CD4-positive, alpha-beta memory T cell (primary cell): ENCODE results near the gene ERICH4. TPM values are rescaled to one million over a fixed set of nuclear protein-coding genes. Genes with fewer than 3 reads are reported as not detected.

Experiments used
- CTCF ChIA-PET: fragments of 350-600 bp; sonication (Branson Sonifier 250); formaldehyde crosslinking; loops from one replicate; lab custom pipeline; 2021; ENCODE audit warnings: inconsistent platforms; ENCODE audit not compliant: partially characterized antibody; lab: Charles Lee
- POLR2A ChIA-PET: fragments of 350-600 bp; sonication (Branson Sonifier 250); formaldehyde crosslinking; loops from one replicate; lab custom pipeline; 2021; ENCODE audit not compliant: partially characterized antibody; lab: Charles Lee
- DNase-seq, 5 donors: peaks; one replicate each; pipeline versions ENCODE4 v3.0.0 to v3.0.0-alpha.2; 2020 to 2022; ENCODE audit warnings: mixed read lengths in 1 of 5
- H3K27ac ChIP-seq: one replicate; pipeline ENCODE4 v1.7.0; 2013; ENCODE audit warnings: low read depth, low read length
- H3K27me3 ChIP-seq: 2 replicates; pipeline ENCODE4 v1.7.0; 2013; ENCODE audit warnings: mild to moderate bottlenecking, low read length, moderate library complexity; ENCODE audit not compliant: insufficient read depth
- H3K36me3 ChIP-seq: 2 replicates; pipeline ENCODE4 v1.7.0; 2013; ENCODE audit warnings: mild to moderate bottlenecking, low read length, moderate library complexity; ENCODE audit not compliant: insufficient read depth
- H3K4me1 ChIP-seq: 2 replicates; pipeline ENCODE4 v1.7.0; 2013; ENCODE audit warnings: mild to moderate bottlenecking, low read length, moderate library complexity; ENCODE audit not compliant: insufficient read depth
- H3K4me3 ChIP-seq, 2 donors: one replicate each; pipeline ENCODE4 v1.7.0; 2013; ENCODE audit warnings: low read length in 2 of 2, mild to moderate bottlenecking in 1 of 2
- H3K9me3 ChIP-seq, 2 donors: one replicate each; pipeline ENCODE4 v1.7.0; 2013; ENCODE audit warnings: low read length in 2 of 2, control low read depth in 1 of 2; ENCODE audit not compliant: control insufficient read depth in 1 of 2
- H3K27ac Mint-ChIP-seq, 7 donors: one replicate each; pipeline ENCODE4 v1.8.0; 2020 to 2021; ENCODE audit warnings: mixed read lengths in 7 of 7, mild to moderate bottlenecking in 6 of 7, inconsistent platforms in 3 of 7, moderate library complexity in 3 of 7
- H3K27me3 Mint-ChIP-seq, 2 donors: one replicate each; pipeline ENCODE4 v1.8.0; 2020 to 2021; ENCODE audit warnings: mixed read lengths in 2 of 2
- H3K36me3 Mint-ChIP-seq, 2 donors: one replicate each; pipeline ENCODE4 v1.8.0; 2020 to 2021; ENCODE audit warnings: mixed read lengths in 2 of 2, inconsistent platforms in 1 of 2, mild to moderate bottlenecking in 1 of 2
- H3K4me1 Mint-ChIP-seq, 4 donors: one replicate each; pipeline ENCODE4 v1.8.0; 2020 to 2021; ENCODE audit warnings: mixed read lengths in 4 of 4, mild to moderate bottlenecking in 1 of 4
- H3K4me3 Mint-ChIP-seq, 8 donors: one replicate each; pipeline ENCODE4 v1.8.0; 2020 to 2021; ENCODE audit warnings: mixed read lengths in 8 of 8, mild to moderate bottlenecking in 7 of 8, moderate library complexity in 6 of 8, inconsistent platforms in 3 of 8
- H3K9me3 Mint-ChIP-seq, 8 donors: one replicate each; pipeline ENCODE4 v1.8.0; 2020 to 2021; ENCODE audit warnings: mixed read lengths in 8 of 8, mild to moderate bottlenecking in 5 of 8, inconsistent platforms in 3 of 8, moderate library complexity in 1 of 8
- intact Hi-C: fragments of 100-400 bp; cut with micrococcal nuclease; formaldehyde crosslinking; loops from one replicate; pipeline ENCODE4 v1.15.1; 2023
- polyA plus RNA-seq, 2 donors: library from polyadenylated mRNA; unstranded; fragments of 300-500 nt; fragmentation: Illumina TruSeq; gene quantifications; one replicate each; pipeline ENCODE4 v1.2.3, GENCODE V29; 2021
- total RNA-seq, 2 experiments: library from RNA; stranded (reverse); gene quantifications; one replicate each; pipeline ENCODE4 v1.2.3, GENCODE V29; 2021

ERICH4 gene
- total and polyA plus RNA-seq, 4 experiments from 2014 or later, result not detected

- H3K4me1 Mint-ChIP-seq, result peaks cover 5 to 8% (median 6%) of the 10 kb centered on the region in 4 donors
- H3K27ac Mint-ChIP-seq, result no peak overlapping the region
Observed at GRCh38 chr19:41414461-41414860, 28.5 kb upstream of the ERICH4 start.

GRCh38 chr19:41415154-41415571, 27.8 kb upstream of the ERICH4 start:
- DNase-seq, result no peak
- H3K4me1 Mint-ChIP-seq, result peaks cover under 1 to 2% (median under 1%) of the 10 kb centered on the region in 4 donors
- Histone ChIP-seq H3K4me1 (peaks cover under 1% of the 10 kb centered on the region), H3K9me3 (no peaks in the 10 kb centered on the region), H3K36me3 (peaks cover 73% of the 10 kb centered on the region), H3K4me3 (no peak overlapping the region), H3K27me3 (no peaks in the 10 kb centered on the region), H3K27ac (no peak overlapping the region)
- H3K36me3 Mint-ChIP-seq, result peaks cover 34 to 56% of the 10 kb centered on the region in 2 donors
- H3K9me3 Mint-ChIP-seq, result no peaks in the 10 kb centered on the region
- H3K27ac Mint-ChIP-seq, result no peak overlapping the region
- POLR2A ChIA-PET, result no interaction called here
- no peaks in the 10 kb centered on the region for H3K27me3 Mint-ChIP-seq
- intact Hi-C loops, result no loop called here
- no peak overlapping the region for H3K4me3 Mint-ChIP-seq
- CTCF ChIA-PET, result no interaction called here

More at GRCh38 chr19:41414461-41414860, 28.5 kb upstream of the ERICH4 start:
- Histone ChIP-seq H3K4me1 (peaks cover 4% of the 10 kb centered on the region), H3K9me3 (no peaks in the 10 kb centered on the region), H3K27ac (no peak overlapping the region), H3K36me3 (peaks cover 69% of the 10 kb centered on the region), H3K4me3 (no peak overlapping the region), H3K27me3 (no peaks in the 10 kb centered on the region)
- intact Hi-C loops, result no loop called here
- Mint-ChIP-seq H3K36me3 (peaks cover 29 to 55% of the 10 kb centered on the region in 2 donors), H3K9me3 (no peaks in the 10 kb centered on the region), H3K4me3 (no peak overlapping the region), H3K27me3 (no peaks in the 10 kb centered on the region)
- ChIA-PET POLR2A (no interaction called here), CTCF (no interaction called here)
- DNase-seq, result no peak

DNA sequence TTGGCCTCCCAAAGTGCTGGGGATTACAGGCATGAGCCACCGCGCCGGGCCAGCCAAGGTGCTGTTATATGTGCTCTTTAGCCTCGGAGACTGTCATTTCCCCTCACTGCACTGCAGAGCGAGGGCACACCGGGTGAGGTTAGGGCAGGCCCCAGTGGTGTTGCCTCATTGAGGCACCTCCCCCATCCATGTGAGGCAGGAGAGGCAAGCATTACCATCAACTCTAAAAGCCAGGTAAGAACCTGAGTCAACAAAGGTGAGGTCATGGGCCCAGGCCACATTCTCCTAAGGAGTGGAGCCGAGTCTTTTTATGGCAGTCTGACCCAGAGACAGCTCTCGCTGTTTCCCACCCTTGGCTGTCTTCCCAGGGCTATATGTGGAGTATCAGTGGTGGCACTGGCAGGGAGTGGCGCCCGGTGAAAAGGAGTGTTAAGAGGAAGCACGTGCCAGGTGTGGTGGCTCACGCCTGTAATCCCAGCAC, 26.7 kb upstream of the ERICH4 start:
- Histone ChIP-seq H3K4me3 (no peak overlapping the region), H3K9me3 (no peaks in the 10 kb centered on the region), H3K4me1 (no peaks in the 10 kb centered on the region), H3K36me3 (peaks cover 76% of the 10 kb centered on the region), H3K27ac (no peak overlapping the region), H3K27me3 (no peaks in the 10 kb centered on the region)
- Mint-ChIP-seq H3K4me1 (peaks cover 0 to 2% (median under 1%) of the 10 kb centered on the region in 4 donors), H3K27ac (peak overlapping the region in 2 of 7 donors; percentile 22 to 63), H3K9me3 (no peaks in the 10 kb centered on the region), H3K36me3 (peaks cover 30 to 61% of the 10 kb centered on the region in 2 donors), H3K27me3 (no peaks in the 10 kb centered on the region), H3K4me3 (no peak overlapping the region)
- DNase-seq, result no peak
- CTCF ChIA-PET, result no interaction called here
- POLR2A ChIA-PET, result interaction anchor here (0.6 kb wide), 1 partner anchor 77 kb away, joined by 3 read pairs; no protein-coding TSS in a partner anchor
- intact Hi-C loops, result no loop called here

DNA sequence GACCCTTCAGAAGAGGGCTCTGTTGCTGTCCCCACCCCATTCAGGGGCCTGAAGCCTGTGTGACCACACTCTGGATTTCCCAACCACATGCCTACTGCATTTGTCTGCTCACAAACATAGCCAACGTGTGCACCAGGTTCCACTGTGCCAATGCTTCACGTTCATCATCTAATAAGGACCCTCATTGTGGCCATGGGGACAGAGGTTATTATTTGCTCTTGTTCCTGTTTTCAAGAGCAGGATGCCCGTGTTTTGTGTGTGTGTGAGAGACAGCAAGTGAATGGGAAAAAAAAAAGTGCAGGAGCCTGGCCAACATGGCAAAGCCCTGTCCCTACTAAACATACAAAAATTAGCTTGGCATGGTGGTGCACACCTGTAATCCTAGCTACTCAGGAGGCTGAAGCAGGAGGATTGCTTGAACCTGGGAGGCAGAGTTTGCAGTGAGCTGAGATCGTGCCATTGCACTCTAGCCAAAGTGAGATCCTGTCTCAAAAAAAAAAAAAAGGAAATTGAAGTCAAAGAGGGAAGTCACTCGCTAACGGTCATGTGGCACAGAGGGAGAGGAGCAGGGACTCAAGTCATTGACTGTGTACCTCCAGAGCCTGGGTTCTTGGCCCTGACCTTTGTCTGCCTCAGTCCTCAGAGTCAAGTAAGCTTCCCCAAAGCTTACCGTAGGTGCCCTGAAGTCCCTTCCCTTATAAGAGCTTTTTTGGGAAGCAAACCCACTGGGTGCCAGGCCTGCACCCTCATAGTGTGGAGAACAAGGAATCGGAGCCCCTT, 22.7 kb upstream of the ERICH4 start:
- Mint-ChIP-seq H3K27ac (peak overlapping the region in 1 of 7 donors; percentile 36), H3K36me3 (peaks cover 31 to 67% of the 10 kb centered on the region in 2 donors), H3K27me3 (no peaks in the 10 kb centered on the region), H3K9me3 (no peaks in the 10 kb centered on the region), H3K4me3 (no peak overlapping the region), H3K4me1 (peaks cover 1 to 11% (median 4%) of the 10 kb centered on the region in 4 donors)
- Histone ChIP-seq H3K4me1 (peaks cover 9% of the 10 kb centered on the region), H3K27ac (no peak overlapping the region), H3K36me3 (peaks cover 59% of the 10 kb centered on the region), H3K4me3 (no peak overlapping the region), H3K27me3 (no peaks in the 10 kb centered on the region), H3K9me3 (no peaks in the 10 kb centered on the region)
- CTCF ChIA-PET, result interaction anchor here (1.1 kb wide), 1 partner anchor 11 kb away, joined by 4 read pairs; no protein-coding TSS in a partner anchor
- intact Hi-C loops, result no loop called here
- POLR2A ChIA-PET, result interaction anchor here (0.6 to 1.3 kb wide), 3 partner anchors 11 to 63 kb away, joined by 4 read pairs; no protein-coding TSS in a partner anchor
- DNase-seq, result no peak

GRCh38 chr19:41421314-41421713, 21.6 kb upstream of the ERICH4 start:
- DNase-seq, result no peak
- ChIA-PET CTCF (no interaction called here), POLR2A (interaction anchor here (1.3 kb wide), 1 partner anchor 13 kb away, joined by 4 read pairs; no protein-coding TSS in a partner anchor)
- Histone ChIP-seq H3K4me1 (peaks cover 10% of the 10 kb centered on the region), H3K36me3 (peaks cover 55% of the 10 kb centered on the region), H3K27ac (no peak overlapping the region), H3K4me3 (no peak overlapping the region), H3K9me3 (no peaks in the 10 kb centered on the region), H3K27me3 (no peaks in the 10 kb centered on the region)
- no peak overlapping the region for H3K4me3 Mint-ChIP-seq
- H3K4me1 Mint-ChIP-seq, result peaks cover 4 to 17% (median 8%) of the 10 kb centered on the region in 4 donors
- intact Hi-C loops, result no loop called here
- no peaks in the 10 kb centered on the region for H3K9me3 Mint-ChIP-seq
- H3K27me3 Mint-ChIP-seq, result no peaks in the 10 kb centered on the region
- H3K36me3 Mint-ChIP-seq, result peaks cover 31 to 68% of the 10 kb centered on the region in 2 donors
- peak overlapping the region in 2 of 7 donors; percentile 6 to 78 for H3K27ac Mint-ChIP-seq

GRCh38 chr19:41421973-41422372, 21.0 kb upstream of the ERICH4 start:
- CTCF ChIA-PET, result no interaction called here
- no peaks in the 10 kb centered on the region for H3K27me3 ChIP-seq
- H3K36me3 Mint-ChIP-seq, result peaks cover 31 to 72% of the 10 kb centered on the region in 2 donors
- intact Hi-C loops, result no loop called here
- H3K36me3 ChIP-seq, result peaks cover 48% of the 10 kb centered on the region
- peaks cover 4 to 22% (median 11%) of the 10 kb centered on the region in 4 donors for H3K4me1 Mint-ChIP-seq
- no peak for DNase-seq
- H3K27ac ChIP-seq, result no peak overlapping the region
- H3K9me3 Mint-ChIP-seq, result no peaks in the 10 kb centered on the region
- H3K27ac Mint-ChIP-seq, result peak overlapping the region in 1 of 7 donors; percentile 88
- H3K27me3 Mint-ChIP-seq, result no peaks in the 10 kb centered on the region
- H3K4me3 ChIP-seq, result no peak overlapping the region
- peaks cover 12% of the 10 kb centered on the region for H3K4me1 ChIP-seq
- no peaks in the 10 kb centered on the region for H3K9me3 ChIP-seq
- POLR2A ChIA-PET, result no interaction called here
- peak overlapping the region in 1 of 8 donors; percentile 34 for H3K4me3 Mint-ChIP-seq

DNA sequence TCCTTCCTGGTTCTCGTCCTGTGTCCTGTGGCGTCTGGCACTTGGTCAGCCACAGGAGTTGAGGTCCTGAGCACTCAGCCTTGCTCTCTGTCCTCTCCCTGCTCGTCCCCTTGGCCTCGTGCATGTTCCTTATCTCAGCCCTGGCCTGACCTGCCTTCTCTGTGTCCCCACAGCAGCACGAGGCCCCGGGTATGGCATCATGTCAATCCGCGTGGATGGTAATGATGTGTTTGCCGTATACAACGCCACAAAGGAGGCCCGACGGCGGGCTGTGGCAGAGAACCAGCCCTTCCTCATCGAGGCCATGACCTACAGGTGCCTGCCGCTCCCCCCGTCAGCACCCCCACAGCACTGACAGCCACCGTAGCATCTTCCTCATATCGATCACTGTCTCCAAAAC, 20.5 kb upstream of the ERICH4 start:
- ChIA-PET POLR2A (no interaction called here), CTCF (no interaction called here)
- Histone ChIP-seq H3K9me3 (no peaks in the 10 kb centered on the region), H3K4me3 (no peak overlapping the region), H3K27ac (no peak overlapping the region), H3K36me3 (peaks cover 43% of the 10 kb centered on the region), H3K27me3 (no peaks in the 10 kb centered on the region), H3K4me1 (peaks cover 15% of the 10 kb centered on the region)
- no peak overlapping the region for H3K4me3 Mint-ChIP-seq
- no peaks in the 10 kb centered on the region for H3K27me3 Mint-ChIP-seq
- intact Hi-C loops, result no loop called here
- peak overlapping the region in 1 of 7 donors; percentile 6 for H3K27ac Mint-ChIP-seq
- H3K9me3 Mint-ChIP-seq, result no peaks in the 10 kb centered on the region
- DNase-seq, result no peak
- peaks cover 4 to 24% (median 13%) of the 10 kb centered on the region in 4 donors for H3K4me1 Mint-ChIP-seq
- peaks cover 27 to 71% of the 10 kb centered on the region in 2 donors for H3K36me3 Mint-ChIP-seq
